ENCODE measurements around the gene NXPH3.

NXPH3 gene

DNA sequence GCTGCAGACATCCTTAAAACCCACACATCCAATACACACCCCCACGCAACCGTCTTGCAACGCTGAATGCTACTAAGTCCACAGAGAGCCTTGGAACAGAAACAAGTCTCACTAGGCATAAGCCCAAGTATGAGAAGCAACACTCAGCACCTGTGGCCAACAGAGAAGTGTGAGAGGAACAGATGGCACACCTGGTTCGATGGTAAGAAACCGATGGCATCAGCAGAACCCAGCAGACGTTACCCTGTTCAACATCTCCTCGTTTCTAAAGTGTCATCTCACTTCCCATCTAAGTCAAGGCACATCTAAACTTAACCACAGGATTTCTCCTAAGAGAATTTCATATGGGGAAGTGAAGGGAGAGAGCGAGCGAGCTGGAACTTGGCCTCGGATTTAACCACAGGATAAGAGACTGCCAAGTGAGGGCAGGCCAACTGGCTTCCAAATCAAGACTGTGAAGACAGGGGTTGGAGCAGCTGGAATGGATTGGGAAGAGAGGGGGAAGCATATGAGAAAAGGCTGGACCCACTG, 41.0 kb downstream of the NXPH3 start:
- H3K4me3 ChIP-seq (ENCODE audit: low read length) = no peak overlapping the region
- TF ChIP-seq, protein P1, sequence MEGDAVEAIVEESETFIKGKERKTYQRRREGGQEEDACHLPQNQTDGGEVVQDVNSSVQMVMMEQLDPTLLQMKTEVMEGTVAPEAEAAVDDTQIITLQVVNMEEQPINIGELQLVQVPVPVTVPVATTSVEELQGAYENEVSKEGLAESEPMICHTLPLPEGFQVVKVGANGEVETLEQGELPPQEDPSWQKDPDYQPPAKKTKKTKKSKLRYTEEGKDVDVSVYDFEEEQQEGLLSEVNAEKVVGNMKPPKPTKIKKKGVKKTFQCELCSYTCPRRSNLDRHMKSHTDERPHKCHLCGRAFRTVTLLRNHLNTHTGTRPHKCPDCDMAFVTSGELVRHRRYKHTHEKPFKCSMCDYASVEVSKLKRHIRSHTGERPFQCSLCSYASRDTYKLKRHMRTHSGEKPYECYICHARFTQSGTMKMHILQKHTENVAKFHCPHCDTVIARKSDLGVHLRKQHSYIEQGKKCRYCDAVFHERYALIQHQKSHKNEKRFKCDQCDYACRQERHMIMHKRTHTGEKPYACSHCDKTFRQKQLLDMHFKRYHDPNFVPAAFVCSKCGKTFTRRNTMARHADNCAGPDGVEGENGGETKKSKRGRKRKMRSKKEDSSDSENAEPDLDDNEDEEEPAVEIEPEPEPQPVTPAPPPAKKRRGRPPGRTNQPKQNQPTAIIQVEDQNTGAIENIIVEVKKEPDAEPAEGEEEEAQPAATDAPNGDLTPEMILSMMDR (conservative IDR thresholded peaks at IDR 0.05; ENCODE audit: low read length) = no peak
- DNase-seq (ENCODE audit: low read depth) = peak; percentile 98

DNA sequence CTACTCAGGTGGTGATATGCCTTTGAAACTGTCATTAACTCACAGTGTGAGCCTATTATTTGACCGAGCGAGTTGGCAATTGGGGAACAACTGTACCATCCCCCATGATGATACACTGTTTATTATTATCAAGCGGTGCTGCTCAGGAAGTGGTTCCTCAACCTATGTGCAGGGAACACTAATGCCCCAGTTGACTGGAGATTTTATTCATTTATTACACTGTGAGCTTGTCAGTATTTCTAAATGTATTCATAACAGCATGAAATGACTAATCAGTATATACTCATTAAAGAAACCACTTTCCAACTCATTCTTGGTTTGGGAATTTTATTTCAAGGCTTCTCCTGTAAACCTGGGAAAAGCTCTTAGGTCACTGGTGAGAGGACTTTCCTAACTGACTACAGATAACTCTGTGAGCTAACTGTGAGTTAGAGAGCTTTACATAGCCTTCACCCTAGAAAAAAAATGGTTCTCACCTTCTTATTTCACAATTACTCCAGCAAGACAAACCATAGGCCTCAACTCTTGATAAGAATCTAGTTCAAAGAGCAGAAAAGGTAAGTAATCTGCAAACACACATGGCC, 42.4 kb downstream of the NXPH3 start:
- no peak overlapping the region for H3K4me3 ChIP-seq (ENCODE audit: low read length)
- no peak for DNase-seq (ENCODE audit: low read depth)
- TF ChIP-seq, protein P1 (conservative IDR thresholded peaks at IDR 0.05; ENCODE audit: low read length) = no peak

DNA sequence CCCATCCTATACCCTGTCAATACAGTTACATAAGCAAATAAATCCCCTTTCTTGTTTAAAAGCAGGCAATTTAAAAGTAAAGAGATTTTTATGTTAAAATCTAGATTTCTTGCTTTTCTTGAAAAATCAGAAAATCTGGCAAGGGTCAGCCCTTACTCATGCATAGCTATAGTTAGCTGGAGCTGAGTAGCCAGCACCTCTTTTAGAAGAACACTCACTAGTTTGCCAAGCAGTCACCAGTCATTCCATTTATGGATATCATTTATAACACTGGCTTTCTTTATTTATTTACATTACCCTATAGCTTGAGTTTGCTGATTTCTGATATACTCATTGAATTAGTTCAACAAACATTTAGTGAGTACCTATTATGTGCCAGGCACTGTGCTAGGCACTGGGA, 45.7 kb downstream of the NXPH3 start:
- TF ChIP-seq, protein P1 (conservative IDR thresholded peaks at IDR 0.05; ENCODE audit: low read length) = no peak
- no peak for DNase-seq (ENCODE audit: low read depth)
- H3K4me3 ChIP-seq (ENCODE audit: low read length) = no peak overlapping the region

DNA sequence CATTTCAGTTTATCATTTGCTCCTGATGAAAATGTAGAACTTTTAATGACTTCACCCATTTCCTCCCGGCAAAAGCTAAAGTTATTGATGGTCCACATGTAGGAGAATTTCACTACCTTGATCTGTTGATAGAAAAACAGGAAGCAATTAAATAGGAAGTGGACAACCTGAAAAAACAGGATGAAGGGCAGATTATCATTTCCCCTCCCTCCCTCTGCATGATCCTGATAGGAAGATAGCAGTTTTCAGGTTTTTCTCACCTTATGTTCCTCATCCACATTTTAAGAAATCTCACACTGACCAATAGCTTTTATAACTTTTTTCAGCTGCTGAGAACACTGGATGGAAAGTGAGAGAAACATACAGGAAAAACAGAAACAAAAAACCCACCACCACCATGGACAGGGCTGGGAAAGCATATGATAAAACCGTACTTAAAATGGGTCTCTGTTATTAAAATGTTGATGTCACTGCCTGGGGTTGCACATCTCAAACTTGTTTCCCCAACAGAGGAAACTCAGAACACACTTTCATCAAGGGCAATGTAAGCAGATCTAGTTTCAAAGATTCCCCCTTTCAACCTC, 46.4 kb downstream of the NXPH3 start:
- no peak overlapping the region for H3K4me3 ChIP-seq (ENCODE audit: low read length)
- DNase-seq (ENCODE audit: low read depth) = no peak
- TF ChIP-seq, protein P1 (conservative IDR thresholded peaks at IDR 0.05; ENCODE audit: low read length) = no peak

DNA sequence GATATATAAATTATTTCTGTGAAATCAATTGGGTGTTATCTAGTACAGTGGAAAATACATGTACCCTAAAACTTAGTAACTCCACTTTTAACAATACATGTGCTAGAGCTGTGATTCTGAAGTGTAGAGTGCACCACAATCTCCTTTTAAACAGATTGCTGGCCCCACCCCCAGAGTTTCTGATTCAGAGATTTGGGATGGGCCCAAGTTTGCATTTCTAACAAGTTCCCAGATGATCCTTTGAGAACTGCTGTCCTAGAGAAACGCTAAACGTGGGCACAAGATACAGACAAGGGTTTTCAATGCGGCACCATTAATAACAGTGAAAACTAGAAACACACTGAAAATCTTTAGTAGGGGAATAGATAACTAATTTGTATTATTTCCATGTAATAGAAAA, 49.2 kb downstream of the NXPH3 start:
- DNase-seq (ENCODE audit: low read depth) = peak; percentile 59
- TF ChIP-seq, protein P1 (conservative IDR thresholded peaks at IDR 0.05; ENCODE audit: low read length) = no peak

DNA sequence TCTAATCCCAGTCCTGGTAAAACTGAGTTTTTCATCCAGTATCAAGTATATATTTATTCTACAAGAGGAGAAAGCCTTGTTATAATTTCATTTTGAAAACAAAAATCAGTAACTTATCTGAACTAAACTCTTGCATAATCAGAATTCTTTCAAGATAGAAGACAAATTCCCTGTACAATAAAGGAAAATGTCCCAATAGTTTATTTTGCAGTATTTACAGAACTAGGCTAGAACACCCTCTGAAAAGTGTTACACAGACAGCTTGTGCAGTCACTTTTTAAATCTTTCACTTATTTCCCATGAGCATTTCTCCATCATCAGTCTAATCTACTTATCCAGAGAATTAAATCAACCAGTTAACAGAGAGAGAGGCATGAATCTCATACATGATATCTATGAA, 53.8 kb downstream of the NXPH3 start:
- H3K4me3 ChIP-seq (ENCODE audit: low read length) = no peak overlapping the region
- DNase-seq (ENCODE audit: low read depth) = no peak
- TF ChIP-seq, protein P1 (conservative IDR thresholded peaks at IDR 0.05; ENCODE audit: low read length) = no peak

More for the DNA sequence above, 49.2 kb downstream of the NXPH3 start:
- H3K4me3 ChIP-seq (ENCODE audit: low read length) = no peak overlapping the region

Data from AG10803 (cell line).